ENCODE measurements around the gene TRMT5. TPM values are rescaled to one million over a fixed set of nuclear protein-coding genes. Genes with fewer than 3 reads are reported as not detected.

Gene TRMT5
- total and polyA plus RNA-seq, 2 of the 8 experiments (the other 6 are each of a cell fraction or from before 2014, with no cell fraction given) = 4.3 to 24.2 TPM

DNA sequence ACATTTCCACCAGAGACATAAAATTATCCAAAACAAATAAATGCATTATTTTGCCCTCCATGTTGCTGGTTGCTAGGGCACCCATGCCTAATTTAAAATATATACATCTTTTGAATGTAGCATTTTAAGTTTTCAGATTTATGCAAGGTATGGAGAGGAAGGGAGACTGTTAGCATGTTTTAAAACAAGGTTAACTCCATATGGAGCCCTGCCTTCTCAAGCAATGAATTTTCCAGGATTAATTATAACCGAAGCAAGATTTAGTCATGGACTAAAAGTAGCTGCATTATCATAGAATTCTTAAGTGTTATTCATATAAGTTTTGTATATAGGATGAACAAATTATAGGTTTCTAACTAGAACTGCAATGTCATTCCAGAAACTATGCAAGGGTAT lies 37.2 kb downstream of the TRMT5 start:
- DNase-seq (ENCODE audit: low read depth in 1 of 2, low spot score in 2 of 2) (no peak), FAIRE-seq (no peak)
- no peak overlapping the region for H3K14ac ChIP-seq (ENCODE audit: insufficient read length)
- ChIA-PET POLR2A (ENCODE audit: partially characterized antibody) (no interaction called here), CTCF (ENCODE audit: partially characterized antibody) (no interaction called here)
- H4K91ac ChIP-seq (replicated peaks; ENCODE audit: insufficient read length, low read length) = no peak overlapping the region
- H4K5ac ChIP-seq (ENCODE audit: insufficient read length, low read depth, low read length) = no peak overlapping the region
- no peak overlapping the region for H3K4me3 ChIP-seq (ENCODE audit: extremely low read depth in 1 of 4, insufficient read depth in 2 of 4, low read depth in 3 of 4, low read length in 4 of 4)
- H3K18ac ChIP-seq (ENCODE audit: extremely low read depth, low read length) = no peak overlapping the region
- H2BK5ac ChIP-seq (ENCODE audit: low read depth, low read length) = no peak overlapping the region
- H4K8ac ChIP-seq (ENCODE audit: extremely low read depth, insufficient read depth, low read length) = no peak overlapping the region
- H2AK5ac ChIP-seq (ENCODE audit: low read depth, low read length) = no peak overlapping the region
- H2BK120ac ChIP-seq (replicated peaks; ENCODE audit: low read depth, low read length) = no peak overlapping the region
- no peak overlapping the region for H3K23ac ChIP-seq (ENCODE audit: insufficient read length)
- H3K27me3 ChIP-seq (replicated peaks in 1 of 4; ENCODE audit: control insufficient read depth in 3 of 4, extremely low read depth in 1 of 4, insufficient read depth in 3 of 4, low read length in 3 of 4) = no peaks in the 10 kb centered on the region
- H3K9me3 ChIP-seq (ENCODE audit: insufficient read depth in 2 of 2, low read depth in 1 of 2, low read length in 1 of 2) = no peaks in the 10 kb centered on the region
- peaks cover 0 to 2% (median 0%) of the 10 kb centered on the region in 4 experiments; a peak in 1 of 7 replicates for H3K4me1 ChIP-seq (replicated peaks in 1 of 4; ENCODE audit: control insufficient read depth in 3 of 4, insufficient read depth in 4 of 4, low read length in 3 of 4)
- H2BK15ac ChIP-seq (ENCODE audit: low read length) = no peak overlapping the region
- no peak overlapping the region for H3K9ac ChIP-seq (replicated peaks in 1 of 4; ENCODE audit: extremely low read depth in 1 of 4, low read depth in 3 of 4, low read length in 3 of 4)
- H3K27ac ChIP-seq (ENCODE audit: low read depth, low read length) = no peak overlapping the region
- H4K20me1 ChIP-seq (replicated peaks in 1 of 2; ENCODE audit: control insufficient read depth in 1 of 2, insufficient read depth in 2 of 2, low read length in 2 of 2) = no peaks in the 10 kb centered on the region
- no peaks in the 10 kb centered on the region for H3K79me1 ChIP-seq (ENCODE audit: low read depth, low read length)
- no peaks in the 10 kb centered on the region for H3K36me3 ChIP-seq (ENCODE audit: control insufficient read depth in 2 of 4, insufficient read depth in 4 of 4, low read length in 3 of 4)
- no peak overlapping the region for H2AFZ ChIP-seq (ENCODE audit: low read length)
- H3K4me2 ChIP-seq (ENCODE audit: insufficient read depth in 1 of 2, low read depth in 2 of 2, low read length in 2 of 2) = no peak overlapping the region
- WGBS, 2 experiments (ENCODE audit: extremely low coverage in 1 of 2, insufficient coverage in 1 of 2, insufficient read length in 1 of 2, insufficient replicate concordance in 2 of 2, low coverage in 1 of 2, low lambda C conversion rate in 2 of 2, missing lambda C conversion rate in 1 of 2) = 84% methylated on average over 1 of the region's 1 CpG; no CpG with 5 or more reads in 1 of the 2 experiments
- no peak overlapping the region for H3K56ac ChIP-seq (replicated peaks; ENCODE audit: insufficient read length, low read depth, low read length)
- no peaks in the 10 kb centered on the region for H3K79me2 ChIP-seq (ENCODE audit: control insufficient read depth in 1 of 2, insufficient read depth in 2 of 2, low read length in 2 of 2)
- no peaks in the 10 kb centered on the region for H3K23me2 ChIP-seq (ENCODE audit: low read depth, low read length)
- no peak overlapping the region for H2BK12ac ChIP-seq (ENCODE audit: low read depth, low read length)
- no peak overlapping the region for H2BK20ac ChIP-seq (ENCODE audit: low read length)
- H3K4ac ChIP-seq (replicated peaks; ENCODE audit: insufficient read length, low read depth, low read length) = no peak overlapping the region
- no peak for TF ChIP-seq TEAD4 (IDR thresholded peaks at IDR 0.05; ENCODE audit: low read depth, low read length)
- TF ChIP-seq RBBP5 (IDR thresholded peaks at IDR 0.05; ENCODE audit: borderline replicate concordance, low read depth, low read length) = no peak
- TF ChIP-seq SP4 (IDR thresholded peaks at IDR 0.05; ENCODE audit: low read length) = no peak
- TF ChIP-seq SAP30 (IDR thresholded peaks at IDR 0.05; ENCODE audit: insufficient read depth, insufficient replicate concordance, low read length) = no peak
- TF ChIP-seq KDM5A (IDR thresholded peaks at IDR 0.05; ENCODE audit: low read length) = no peak
- no peak for TF ChIP-seq JUND (IDR thresholded peaks at IDR 0.05; ENCODE audit: low read length)
- no peak for TF ChIP-seq FOSL1 (IDR thresholded peaks at IDR 0.05; ENCODE audit: insufficient read depth, low read depth, low read length)
- TF ChIP-seq KDM4A (IDR thresholded peaks at IDR 0.05; ENCODE audit: low read depth, low read length, severe bottlenecking) = no peak
- TF ChIP-seq CHD1 (IDR thresholded peaks at IDR 0.05; ENCODE audit: low read depth, low read length) = no peak
- TF ChIP-seq EGR1 (IDR thresholded peaks at IDR 0.05; ENCODE audit: borderline replicate concordance, low read depth, low read length) = no peak
- no peak for TF ChIP-seq ASH2L (IDR thresholded peaks at IDR 0.05; ENCODE audit: low read length)
- no peak for TF ChIP-seq SIN3A (conservative IDR thresholded peaks at IDR 0.05 in 1 of 2, IDR thresholded peaks at IDR 0.05 in 1 of 2; ENCODE audit: low read depth in 1 of 2, low read length in 2 of 2)
- no peak for TF ChIP-seq SP2 (IDR thresholded peaks at IDR 0.05; ENCODE audit: low read length)
- TF ChIP-seq HDAC2 (IDR thresholded peaks at IDR 0.05; ENCODE audit: borderline replicate concordance in 1 of 2, low read depth in 2 of 2, low read length in 2 of 2) = no peak
- TF ChIP-seq EP300 (IDR thresholded peaks at IDR 0.05; ENCODE audit: borderline replicate concordance in 1 of 2, low read depth in 2 of 2, low read length in 2 of 2) = no peak
